ENCODE data around the gene LHFPL3.

DNA sequence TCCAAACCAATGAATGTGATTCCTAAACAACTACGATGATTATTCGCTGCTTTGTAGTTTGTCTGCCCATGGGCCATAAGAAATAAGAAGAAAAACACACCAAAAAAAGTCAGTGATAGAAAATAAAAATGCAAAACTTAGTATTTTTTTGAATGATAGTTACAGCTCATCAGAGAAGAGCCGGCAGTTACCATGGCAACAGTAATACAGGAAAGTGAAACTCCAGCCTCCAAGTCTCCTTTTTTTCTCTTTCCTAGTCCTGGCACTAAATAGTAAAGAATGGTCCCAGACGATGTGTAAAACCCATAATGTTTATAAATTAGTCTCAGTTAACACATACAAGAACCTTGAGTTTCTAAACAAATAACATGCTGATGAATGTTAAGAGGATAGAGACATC is 21.6 kb upstream of the LHFPL3 start:
- no peak for TF ChIP-seq FOXK1 (CRISPR knock-in tag; IDR thresholded peaks at IDR 0.05)
- TF ChIP-seq, protein P1, sequence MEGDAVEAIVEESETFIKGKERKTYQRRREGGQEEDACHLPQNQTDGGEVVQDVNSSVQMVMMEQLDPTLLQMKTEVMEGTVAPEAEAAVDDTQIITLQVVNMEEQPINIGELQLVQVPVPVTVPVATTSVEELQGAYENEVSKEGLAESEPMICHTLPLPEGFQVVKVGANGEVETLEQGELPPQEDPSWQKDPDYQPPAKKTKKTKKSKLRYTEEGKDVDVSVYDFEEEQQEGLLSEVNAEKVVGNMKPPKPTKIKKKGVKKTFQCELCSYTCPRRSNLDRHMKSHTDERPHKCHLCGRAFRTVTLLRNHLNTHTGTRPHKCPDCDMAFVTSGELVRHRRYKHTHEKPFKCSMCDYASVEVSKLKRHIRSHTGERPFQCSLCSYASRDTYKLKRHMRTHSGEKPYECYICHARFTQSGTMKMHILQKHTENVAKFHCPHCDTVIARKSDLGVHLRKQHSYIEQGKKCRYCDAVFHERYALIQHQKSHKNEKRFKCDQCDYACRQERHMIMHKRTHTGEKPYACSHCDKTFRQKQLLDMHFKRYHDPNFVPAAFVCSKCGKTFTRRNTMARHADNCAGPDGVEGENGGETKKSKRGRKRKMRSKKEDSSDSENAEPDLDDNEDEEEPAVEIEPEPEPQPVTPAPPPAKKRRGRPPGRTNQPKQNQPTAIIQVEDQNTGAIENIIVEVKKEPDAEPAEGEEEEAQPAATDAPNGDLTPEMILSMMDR (IDR thresholded peaks at IDR 0.05): no peak
- no peak for TF ChIP-seq ZNF671 (CRISPR knock-in tag; IDR thresholded peaks at IDR 0.05)
- TF ChIP-seq FOXP1 (CRISPR knock-in tag; IDR thresholded peaks at IDR 0.05; ENCODE audit: borderline replicate concordance): no peak
- no peak for TF ChIP-seq TP53 (CRISPR knock-in tag; IDR thresholded peaks at IDR 0.05)
- TF ChIP-seq, protein P2, sequence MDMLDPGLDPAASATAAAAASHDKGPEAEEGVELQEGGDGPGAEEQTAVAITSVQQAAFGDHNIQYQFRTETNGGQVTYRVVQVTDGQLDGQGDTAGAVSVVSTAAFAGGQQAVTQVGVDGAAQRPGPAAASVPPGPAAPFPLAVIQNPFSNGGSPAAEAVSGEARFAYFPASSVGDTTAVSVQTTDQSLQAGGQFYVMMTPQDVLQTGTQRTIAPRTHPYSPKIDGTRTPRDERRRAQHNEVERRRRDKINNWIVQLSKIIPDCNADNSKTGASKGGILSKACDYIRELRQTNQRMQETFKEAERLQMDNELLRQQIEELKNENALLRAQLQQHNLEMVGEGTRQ (CRISPR knock-in tag; IDR thresholded peaks at IDR 0.05): no peak
- TF ChIP-seq, protein P3, sequence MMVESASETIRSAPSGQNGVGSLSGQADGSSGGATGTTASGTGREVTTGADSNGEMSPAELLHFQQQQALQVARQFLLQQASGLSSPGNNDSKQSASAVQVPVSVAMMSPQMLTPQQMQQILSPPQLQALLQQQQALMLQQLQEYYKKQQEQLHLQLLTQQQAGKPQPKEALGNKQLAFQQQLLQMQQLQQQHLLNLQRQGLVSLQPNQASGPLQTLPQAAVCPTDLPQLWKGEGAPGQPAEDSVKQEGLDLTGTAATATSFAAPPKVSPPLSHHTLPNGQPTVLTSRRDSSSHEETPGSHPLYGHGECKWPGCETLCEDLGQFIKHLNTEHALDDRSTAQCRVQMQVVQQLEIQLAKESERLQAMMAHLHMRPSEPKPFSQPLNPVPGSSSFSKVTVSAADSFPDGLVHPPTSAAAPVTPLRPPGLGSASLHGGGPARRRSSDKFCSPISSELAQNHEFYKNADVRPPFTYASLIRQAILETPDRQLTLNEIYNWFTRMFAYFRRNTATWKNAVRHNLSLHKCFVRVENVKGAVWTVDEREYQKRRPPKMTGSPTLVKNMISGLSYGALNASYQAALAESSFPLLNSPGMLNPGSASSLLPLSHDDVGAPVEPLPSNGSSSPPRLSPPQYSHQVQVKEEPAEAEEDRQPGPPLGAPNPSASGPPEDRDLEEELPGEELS (CRISPR knock-in tag; IDR thresholded peaks at IDR 0.05): no peak
- TF ChIP-seq CREB1 (CRISPR knock-in tag; IDR thresholded peaks at IDR 0.05): no peak
- no peak for TF ChIP-seq MYBL2 (CRISPR knock-in tag; IDR thresholded peaks at IDR 0.05)
- no peak for TF ChIP-seq ZNF263 (CRISPR knock-in tag; IDR thresholded peaks at IDR 0.05; ENCODE audit: low read depth)

Measured in WTC11 (cell line).